Measurements from ENCODE around the gene RIPOR1. TPM values are rescaled to one million over a fixed set of nuclear protein-coding genes. Genes with fewer than 3 reads are reported as not detected.

RIPOR1 gene
- total RNA-seq, 1 experiment from 2014 or later, result 59.0 TPM

GRCh38 chr16:67561824-67562525 is 33.3 kb downstream of the RIPOR1 start:
- Mint-ChIP-seq H3K27me3 (ENCODE audit: unreplicated experiment) (no peaks in the 10 kb centered on the region), H3K4me3 (ENCODE audit: low read depth, unreplicated experiment) (peak overlapping the region; percentile 95), H3K36me3 (ENCODE audit: insufficient read depth, unreplicated experiment) (peaks cover 42% of the 10 kb centered on the region), H3K4me1 (ENCODE audit: low read depth, unreplicated experiment) (peaks cover 23% of the 10 kb centered on the region), H3K27ac (ENCODE audit: unreplicated experiment) (peak overlapping the region; percentile 93), H3K9me3 (ENCODE audit: low read depth, unreplicated experiment) (no peaks in the 10 kb centered on the region)
- CTCF ChIA-PET, result interaction anchor here (0.5 to 4.1 kb wide), 10 partner anchors 8 to 303 kb away, joined by 3 to 37 read pairs (median 4); partner anchors contain the start of genes ACD and PARD6A
- DNase-seq, result peak; percentile 97
- no TSS peak for BruUV-seq (replicated peaks)
- intact Hi-C loops (cut with micrococcal nuclease; ENCODE audit: unreplicated experiment), result loop anchor here (2.0 to 5.0 kb wide), 2 partner anchors 41 to 80 kb away; no protein-coding TSS in a partner anchor
- TF ChIP-seq, protein P1, sequence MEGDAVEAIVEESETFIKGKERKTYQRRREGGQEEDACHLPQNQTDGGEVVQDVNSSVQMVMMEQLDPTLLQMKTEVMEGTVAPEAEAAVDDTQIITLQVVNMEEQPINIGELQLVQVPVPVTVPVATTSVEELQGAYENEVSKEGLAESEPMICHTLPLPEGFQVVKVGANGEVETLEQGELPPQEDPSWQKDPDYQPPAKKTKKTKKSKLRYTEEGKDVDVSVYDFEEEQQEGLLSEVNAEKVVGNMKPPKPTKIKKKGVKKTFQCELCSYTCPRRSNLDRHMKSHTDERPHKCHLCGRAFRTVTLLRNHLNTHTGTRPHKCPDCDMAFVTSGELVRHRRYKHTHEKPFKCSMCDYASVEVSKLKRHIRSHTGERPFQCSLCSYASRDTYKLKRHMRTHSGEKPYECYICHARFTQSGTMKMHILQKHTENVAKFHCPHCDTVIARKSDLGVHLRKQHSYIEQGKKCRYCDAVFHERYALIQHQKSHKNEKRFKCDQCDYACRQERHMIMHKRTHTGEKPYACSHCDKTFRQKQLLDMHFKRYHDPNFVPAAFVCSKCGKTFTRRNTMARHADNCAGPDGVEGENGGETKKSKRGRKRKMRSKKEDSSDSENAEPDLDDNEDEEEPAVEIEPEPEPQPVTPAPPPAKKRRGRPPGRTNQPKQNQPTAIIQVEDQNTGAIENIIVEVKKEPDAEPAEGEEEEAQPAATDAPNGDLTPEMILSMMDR (IDR thresholded peaks at IDR 0.05; ENCODE audit: unreplicated experiment), result no peak

DNA sequence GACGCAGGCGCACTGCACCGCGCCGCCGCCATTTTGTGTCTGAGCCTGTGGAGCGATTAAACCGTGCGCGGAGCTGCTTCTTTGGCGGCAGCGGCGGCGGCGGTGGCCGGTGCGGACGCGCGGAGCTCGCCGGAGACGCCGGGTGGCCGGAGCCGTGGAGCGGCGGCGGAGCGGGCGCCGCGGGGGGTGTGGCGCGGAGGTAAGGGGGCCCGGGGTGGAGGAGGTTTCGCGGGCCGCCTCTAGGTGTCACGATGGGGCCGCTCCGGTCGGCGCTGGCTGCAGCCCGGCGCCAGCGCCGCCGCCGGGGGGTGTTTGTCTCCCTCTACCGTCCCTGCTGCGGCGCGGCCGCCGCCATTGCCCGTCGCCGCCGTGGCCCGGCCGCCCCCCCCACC is 33.9 kb downstream of the RIPOR1 start, which contains the start of gene CTCF:
Gene CTCF, plus strand, starts transcription at position 1 of the 392 bp plus-strand sequence. CDS start 48,307 bp downstream, outside the sequence.
- BruUV-seq (replicated peaks), result no TSS peak
- H3K27ac Mint-ChIP-seq (ENCODE audit: unreplicated experiment), result peak within 1 kb of the TSS; percentile 93
- TF ChIP-seq, protein P1 (IDR thresholded peaks at IDR 0.05; ENCODE audit: unreplicated experiment), result peak; percentile 56
- H3K9me3 Mint-ChIP-seq (ENCODE audit: low read depth, unreplicated experiment), result no peaks in the 10 kb centered on the region
- CTCF ChIA-PET, result interaction anchor here (0.5 to 4.1 kb wide), 8 partner anchors 9 to 303 kb away, joined by 3 to 37 read pairs (median 4); no protein-coding TSS in a partner anchor
- DNase-seq, result peak; percentile 88
- intact Hi-C loops (cut with micrococcal nuclease; ENCODE audit: unreplicated experiment), result loop anchor here (2.0 to 5.0 kb wide), 2 partner anchors 42 to 80 kb away; no protein-coding TSS in a partner anchor
- H3K4me3 Mint-ChIP-seq (ENCODE audit: low read depth, unreplicated experiment), result peak within 1 kb of the TSS; percentile 95
- H3K4me1 Mint-ChIP-seq (ENCODE audit: low read depth, unreplicated experiment), result peaks cover 28% of the 10 kb centered on the region
- H3K27me3 Mint-ChIP-seq (ENCODE audit: unreplicated experiment), result no peaks in the 10 kb centered on the region
- peaks cover 42% of the 10 kb centered on the region for H3K36me3 Mint-ChIP-seq (ENCODE audit: insufficient read depth, unreplicated experiment)

DNA sequence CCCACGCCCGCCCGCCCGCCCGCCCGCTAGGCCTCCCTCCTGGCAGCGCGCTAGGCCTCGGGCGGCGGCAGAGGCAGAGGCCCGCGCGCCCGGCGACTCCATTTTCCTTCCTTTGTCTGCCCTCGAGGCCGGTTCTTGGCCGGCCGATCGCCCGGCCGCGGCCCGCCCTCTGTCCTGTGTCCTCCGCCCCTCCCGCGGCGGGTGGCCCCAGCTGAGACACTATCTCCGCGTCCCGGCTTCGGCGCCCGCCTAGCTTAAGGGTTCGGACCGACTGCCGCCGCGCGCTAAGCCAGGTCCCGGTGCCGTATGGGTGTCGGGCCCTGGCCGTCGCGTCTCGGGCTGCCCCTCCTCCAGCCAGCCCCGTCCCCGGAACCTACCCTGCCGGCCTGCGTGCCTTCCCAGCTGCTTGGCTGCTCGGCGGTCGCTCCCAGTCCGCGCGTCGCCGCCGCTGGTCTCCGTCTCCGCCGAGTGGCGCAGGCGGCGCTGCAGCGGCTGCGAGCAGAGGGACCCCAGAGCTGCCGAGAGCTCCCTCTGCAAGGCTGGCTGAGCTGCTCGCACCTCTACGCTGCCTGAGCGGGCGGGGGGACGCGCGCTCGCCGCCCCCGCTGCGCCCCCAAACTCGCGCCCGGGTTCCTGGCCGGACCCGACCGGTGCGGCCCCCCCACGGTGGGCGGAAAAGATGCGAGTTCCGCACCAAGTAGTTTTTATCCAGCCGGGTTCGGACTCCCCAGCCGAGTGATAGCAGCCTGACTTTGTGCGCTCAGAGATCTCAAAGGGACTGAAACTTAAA is 34.5 kb downstream of the RIPOR1 start:
- Mint-ChIP-seq H3K4me1 (ENCODE audit: low read depth, unreplicated experiment) (peaks cover 28% of the 10 kb centered on the region), H3K9me3 (ENCODE audit: low read depth, unreplicated experiment) (no peaks in the 10 kb centered on the region), H3K27me3 (ENCODE audit: unreplicated experiment) (no peaks in the 10 kb centered on the region), H3K36me3 (ENCODE audit: insufficient read depth, unreplicated experiment) (peaks cover 42% of the 10 kb centered on the region), H3K4me3 (ENCODE audit: low read depth, unreplicated experiment) (peak overlapping the region; percentile 95), H3K27ac (ENCODE audit: unreplicated experiment) (peak overlapping the region; percentile 93)
- BruUV-seq (replicated peaks), result no TSS peak
- TF ChIP-seq, protein P1 (IDR thresholded peaks at IDR 0.05; ENCODE audit: unreplicated experiment), result no peak
- CTCF ChIA-PET, result interaction anchor here (0.5 to 4.1 kb wide), 5 partner anchors 16 to 1096 kb away, joined by 3 to 37 read pairs (median 4); no protein-coding TSS in a partner anchor
- intact Hi-C loops (cut with micrococcal nuclease; ENCODE audit: unreplicated experiment), result loop anchor here (2.0 to 5.0 kb wide), 2 partner anchors 42 to 79 kb away; no protein-coding TSS in a partner anchor
- peak; percentile 63 for DNase-seq

All from Calu3 (cell line).